Colonic mucosa (tissue), 4 donors: ENCODE results near the gene AKAP12. TPM values are rescaled to one million over a fixed set of nuclear protein-coding genes. Genes with fewer than 3 reads are reported as not detected.

ENCODE experiments used
- DNase-seq: peaks from one replicate; pipeline ENCODE4 v3.0.0-alpha.2; 2020
- H3K27ac ChIP-seq: fragments of 200-600 bp; one replicate; pipeline ENCODE4 v1.8.0; 2021
- H3K27me3 ChIP-seq: fragments of 200-600 bp; one replicate; pipeline ENCODE4 v1.8.0; 2021
- H3K36me3 ChIP-seq: fragments of 200-600 bp; one replicate; pipeline ENCODE4 v1.8.0; 2021
- H3K4me1 ChIP-seq: fragments of 200-600 bp; one replicate; pipeline ENCODE4 v1.8.0; 2021; ENCODE audit warnings: mild to moderate bottlenecking
- H3K4me3 ChIP-seq: fragments of 200-600 bp; one replicate; pipeline ENCODE4 v1.8.0; 2021
- H3K9ac ChIP-seq, 2 donors: one replicate each; pipeline ENCODE4 v1.7.0; 2013; ENCODE audit warnings: control low read depth in 2 of 2, low read depth in 2 of 2, low read length in 2 of 2
- H3K9me3 ChIP-seq: fragments of 200-600 bp; one replicate; pipeline ENCODE4 v1.8.0; 2021
- CTCF ChIP-seq: fragments of 200-600 bp; IDR thresholded peaks from one replicate; pipeline ENCODE4 v1.8.0; 2022; ENCODE audit warnings: antibody characterized with exemption, mild to moderate bottlenecking
- intact Hi-C: fragments of 100-400 bp; cut with DNase I; formaldehyde crosslinking; loops from one replicate; pipeline ENCODE4 v1.14.1; 2022
- total RNA-seq, 2 donors: library from RNA; stranded (reverse); fragmentation: NEBNext Ultra II Directional in 1 of 2; extraction: Animal tissue kit (Norgen Biotek cat#: 25700) in 1 of 2; gene quantifications; one replicate each; pipeline ENCODE4 v1.2.1, GENCODE V29; 2021
- donor health status: healthy.
- donor health status: DM: no; HTN: no; CAD: no.
- donor health status: DM: no; HTN: no; CAD: no.

Gene AKAP12
- total RNA-seq, 2 donors from 2014 or later, result 3.9 to 38.8 TPM

GRCh38 chr6:151243481-151243880 lies 3.7 kb downstream of the AKAP12 start:
- TF ChIP-seq CTCF, result no peak
- Histone ChIP-seq H3K9me3 (no peaks in the 10 kb centered on the region), H3K36me3 (no peaks in the 10 kb centered on the region), H3K4me1 (no peaks in the 10 kb centered on the region), H3K27ac (no peak overlapping the region), H3K9ac (no peak overlapping the region), H3K4me3 (no peak overlapping the region), H3K27me3 (peaks cover 20% of the 10 kb centered on the region)
- DNase-seq, result no peak
- intact Hi-C loops, result no loop called here

- Histone ChIP-seq H3K9ac (no peak overlapping the region), H3K27me3 (no peaks in the 10 kb centered on the region), H3K4me1 (no peaks in the 10 kb centered on the region), H3K4me3 (no peak overlapping the region), H3K27ac (no peak overlapping the region), H3K9me3 (no peaks in the 10 kb centered on the region), H3K36me3 (no peaks in the 10 kb centered on the region)
- TF ChIP-seq CTCF, result no peak
- intact Hi-C loops, result no loop called here
- DNase-seq, result no peak
Observed at GRCh38 chr6:151247490-151247889, 7.7 kb downstream of the AKAP12 start.

- TF ChIP-seq CTCF, result no peak
- DNase-seq, result no peak
- Histone ChIP-seq H3K4me1 (no peaks in the 10 kb centered on the region), H3K4me3 (no peak overlapping the region), H3K27ac (no peak overlapping the region), H3K9me3 (no peaks in the 10 kb centered on the region), H3K27me3 (no peaks in the 10 kb centered on the region), H3K36me3 (no peaks in the 10 kb centered on the region), H3K9ac (no peak overlapping the region)
- intact Hi-C loops, result no loop called here
Observed at GRCh38 chr6:151248295-151248694, 8.5 kb downstream of the AKAP12 start.

GRCh38 chr6:151252634-151253033 lies 12.9 kb downstream of the AKAP12 start:
- H3K36me3 ChIP-seq, result no peaks in the 10 kb centered on the region
- no peaks in the 10 kb centered on the region for H3K4me1 ChIP-seq
- no peak for DNase-seq
- intact Hi-C loops, result no loop called here
- no peak overlapping the region for H3K4me3 ChIP-seq
- H3K9me3 ChIP-seq, result no peaks in the 10 kb centered on the region
- TF ChIP-seq CTCF, result no peak
- H3K27me3 ChIP-seq, result no peaks in the 10 kb centered on the region
- no peak overlapping the region for H3K27ac ChIP-seq
- H3K9ac ChIP-seq, result no peak overlapping the region

GRCh38 chr6:151254451-151255081 lies 14.8 kb downstream of the AKAP12 start:
- H3K27me3 ChIP-seq, result no peaks in the 10 kb centered on the region
- no peak for TF ChIP-seq CTCF
- DNase-seq, result no peak
- no peaks in the 10 kb centered on the region for H3K4me1 ChIP-seq
- intact Hi-C loops, result no loop called here
- no peak overlapping the region for H3K4me3 ChIP-seq
- no peak overlapping the region for H3K9ac ChIP-seq
- H3K36me3 ChIP-seq, result no peaks in the 10 kb centered on the region
- no peak overlapping the region for H3K27ac ChIP-seq
- H3K9me3 ChIP-seq, result no peaks in the 10 kb centered on the region
